Thoracic aorta (tissue), 2 donors: ENCODE data around the gene GPS1. TPM values are rescaled to one million over a fixed set of nuclear protein-coding genes. Genes with fewer than 3 reads are reported as not detected.

Experiments
- ATAC-seq: fragments of 150-250 bp; one replicate; pipeline ENCODE4 v1.8.0; 2017; ENCODE audit warnings: low read depth; ENCODE audit not compliant: insufficient number of reproducible peaks, low FRiP score
- DNase-seq: peaks from one replicate; pipeline ENCODE4 v3.0.0-alpha.2; 2020; ENCODE audit warnings: low spot score
- H3K27ac ChIP-seq, 2 donors: fragments of 200-600 bp; sonication (generic); 1 replicate in 1 of 2; 2 replicates in 1 of 2; pipeline ENCODE4 v1.5.1; 2016; ENCODE audit warnings: mild to moderate bottlenecking in 2 of 2, moderate library complexity in 2 of 2
- H3K27me3 ChIP-seq: fragments of 200-600 bp; sonication (generic); replicated peaks from 2 replicates; pipeline ENCODE4 v1.6.0; 2016; ENCODE audit warnings: mild to moderate bottlenecking; ENCODE audit not compliant: insufficient read depth
- H3K36me3 ChIP-seq: fragments of 200-600 bp; sonication (generic); one replicate; pipeline ENCODE4 v1.5.1; 2016
- H3K4me1 ChIP-seq, 2 donors: fragments of 200-600 bp; sonication (generic); 1 replicate in 1 of 2; 2 replicates in 1 of 2; pipeline versions ENCODE4 v1.5.1 to v1.6.0; 2016; ENCODE audit warnings: low read depth in 2 of 2, mild to moderate bottlenecking in 1 of 2; ENCODE audit not compliant: control insufficient read depth in 1 of 2
- H3K4me3 ChIP-seq: fragments of 200-600 bp; sonication (generic); 2 replicates; pipeline ENCODE4 v1.5.1; 2016; ENCODE audit warnings: mild to moderate bottlenecking
- H3K9me3 ChIP-seq: fragments of 200-600 bp; sonication (generic); 2 replicates; pipeline ENCODE4 v1.5.1; 2016
- CTCF ChIP-seq: fragments of 200-600 bp; sonication (generic); IDR thresholded peaks from one replicate; pipeline ENCODE4 v1.5.1; 2019; ENCODE audit warnings: antibody characterized with exemption
- total RNA-seq, 2 donors: library from RNA; depleted of rRNA; stranded (reverse); fragments of >200 nt; gene quantifications; one replicate each; pipeline versions ENCODE4 v1.1.0 to v1.2.3, GENCODE V29; 2016

Gene GPS1
- total RNA-seq, 2 donors from 2014 or later, result 43.2 to 91.9 TPM

GRCh38 chr17:82085931-82086764, 34.5 kb downstream of the GPS1 start:
- H3K4me1 ChIP-seq, result no peaks in the 10 kb centered on the region
- H3K27ac ChIP-seq, result no peak overlapping the region
- TF ChIP-seq CTCF, result no peak
- H3K9me3 ChIP-seq, result no peaks in the 10 kb centered on the region
- no peak for ATAC-seq
- no peaks in the 10 kb centered on the region for H3K27me3 ChIP-seq
- no peak overlapping the region for H3K4me3 ChIP-seq
- DNase-seq, result no peak
- peaks cover 86% of the 10 kb centered on the region for H3K36me3 ChIP-seq

- ATAC-seq (no peak), DNase-seq (no peak)
- H3K27ac ChIP-seq, result no peak overlapping the region
- no peak overlapping the region for H3K4me3 ChIP-seq
- H3K36me3 ChIP-seq, result peaks cover 85% of the 10 kb centered on the region
- no peak for TF ChIP-seq CTCF
- H3K27me3 ChIP-seq, result no peaks in the 10 kb centered on the region
- no peaks in the 10 kb centered on the region for H3K4me1 ChIP-seq
- H3K9me3 ChIP-seq, result no peaks in the 10 kb centered on the region
These were observed 35.5 kb downstream of the GPS1 start for GRCh38 chr17:82086941-82087906.

DNA sequence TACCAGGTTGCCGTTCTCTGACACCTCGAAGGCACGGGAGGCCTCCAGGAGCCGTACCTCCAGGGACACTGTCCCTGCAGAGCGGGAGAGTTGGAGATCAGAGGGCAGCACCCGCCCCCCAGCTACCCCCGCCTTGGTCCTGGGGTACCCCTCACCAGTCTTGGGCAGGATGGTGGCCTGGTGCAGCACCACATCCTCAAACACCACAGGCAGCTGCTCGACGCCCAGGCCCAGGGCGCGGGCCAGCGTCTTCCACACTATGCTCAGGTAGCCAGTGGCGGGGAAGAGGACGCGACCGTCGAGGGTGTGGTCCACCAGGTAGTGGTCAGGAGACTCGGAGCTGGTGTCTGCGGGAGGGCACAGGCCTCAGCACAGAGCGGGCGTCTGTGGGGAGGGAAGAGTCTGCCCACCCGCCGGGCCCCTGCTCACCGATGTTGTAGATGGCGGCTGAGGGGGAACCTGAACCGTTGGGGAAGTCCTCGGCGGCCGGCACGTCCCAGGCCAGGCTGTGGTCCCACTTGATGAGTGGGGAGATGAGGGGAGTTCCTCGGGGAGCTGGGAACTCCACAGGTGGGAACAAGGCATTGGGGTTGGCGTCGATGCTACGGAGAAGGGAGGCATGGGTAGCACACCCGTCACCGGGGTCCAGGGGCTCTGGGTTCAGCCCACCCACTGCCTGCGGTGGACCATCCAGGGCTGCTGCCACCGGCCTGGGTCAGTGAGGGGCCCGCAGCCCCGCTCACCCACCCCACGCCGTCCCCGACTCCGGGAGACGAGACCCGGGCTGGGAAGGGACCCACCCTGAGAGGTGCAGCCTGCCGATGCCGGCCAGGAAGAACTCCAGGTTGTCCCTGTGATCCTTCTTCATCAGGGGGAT, 36.5 kb downstream of the GPS1 start:
- no peak for ATAC-seq
- H3K4me1 ChIP-seq, result no peaks in the 10 kb centered on the region
- no peak for TF ChIP-seq CTCF
- no peak overlapping the region for H3K27ac ChIP-seq
- no peaks in the 10 kb centered on the region for H3K27me3 ChIP-seq
- peaks cover 84% of the 10 kb centered on the region for H3K36me3 ChIP-seq
- no peaks in the 10 kb centered on the region for H3K9me3 ChIP-seq
- H3K4me3 ChIP-seq, result no peak overlapping the region
- no peak for DNase-seq

DNA sequence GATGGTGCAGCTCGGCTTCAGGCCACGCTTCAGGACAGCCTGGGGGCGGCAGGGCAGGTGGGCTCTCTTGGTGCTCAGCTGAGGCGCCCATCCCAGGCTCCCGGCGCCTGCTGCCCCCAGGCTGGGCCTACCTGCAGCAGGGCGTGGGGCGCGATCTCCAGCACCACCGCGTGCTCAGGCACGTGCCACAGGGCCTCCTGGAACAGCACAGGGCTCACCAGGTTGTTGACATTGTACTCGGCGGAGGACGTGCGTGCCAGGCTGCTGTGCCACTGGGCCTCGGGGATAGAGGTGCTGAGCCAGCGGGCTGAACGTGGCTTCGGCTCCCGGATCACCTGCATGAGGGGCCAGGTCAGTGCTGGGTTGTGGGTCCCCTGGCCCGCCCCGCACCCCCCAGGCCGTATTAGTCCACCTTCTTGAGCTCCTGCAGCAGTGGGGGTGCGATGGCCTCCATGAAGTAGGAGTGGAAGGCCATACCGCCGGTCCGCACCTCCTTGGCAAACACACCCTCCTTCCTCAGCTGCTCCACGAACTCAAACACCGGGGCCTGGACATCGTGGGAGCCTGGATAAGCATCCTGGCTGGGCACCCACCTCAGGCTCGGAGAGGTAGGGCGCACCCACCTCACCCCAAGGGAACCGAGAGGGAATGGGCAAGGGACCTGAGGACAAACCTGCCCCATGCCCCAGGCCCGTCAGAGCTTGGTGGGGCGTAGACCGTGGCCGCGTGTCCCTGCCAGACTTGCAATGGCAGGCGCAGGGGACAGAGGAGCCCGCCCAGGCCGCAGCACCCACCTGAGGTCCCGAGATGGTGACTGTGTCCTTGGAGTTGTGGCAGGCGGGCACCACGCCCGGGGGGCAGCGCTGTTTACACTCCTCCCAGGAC, 37.4 kb downstream of the GPS1 start:
- peaks cover 81% of the 10 kb centered on the region for H3K36me3 ChIP-seq
- ATAC-seq (no peak), DNase-seq (no peak)

More for the DNA sequence above, 37.4 kb downstream of the GPS1 start:
- H3K27ac ChIP-seq, result no peak overlapping the region
- no peaks in the 10 kb centered on the region for H3K9me3 ChIP-seq
- no peak overlapping the region for H3K4me3 ChIP-seq
- no peaks in the 10 kb centered on the region for H3K4me1 ChIP-seq
- TF ChIP-seq CTCF, result no peak
- H3K27me3 ChIP-seq, result no peaks in the 10 kb centered on the region
